ENCODE measurements around the gene SOWAHA. TPM values are rescaled to one million over a fixed set of nuclear protein-coding genes. Genes with fewer than 3 reads are reported as not detected.

The SOWAHA gene
- total RNA-seq, 1 experiment from 2014 or later = not detected

GRCh38 chr5:132813599-132814502 lies 749 bp downstream of the SOWAHA start:
- POLR2A ChIA-PET (ENCODE audit: unreplicated experiment) = interaction anchor here (0.6 kb wide), 1 partner anchor 33 kb away, joined by 11 read pairs; no protein-coding TSS in a partner anchor
- CTCF ChIA-PET = no interaction called here
- Histone ChIP-seq H3K9me2 (ENCODE audit: insufficient read depth) (no peaks in the 10 kb centered on the region), H3K27me3 (ENCODE audit: insufficient read depth, low read depth) (no peaks in the 10 kb centered on the region), H3F3A (ENCODE audit: insufficient read depth, low read depth) (peaks cover 14% of the 10 kb centered on the region; the same call in 1 of the 2 replicates), H3K4me2 (no peak overlapping the region), H3K9me3 (ENCODE audit: insufficient read depth, low read depth) (no peaks in the 10 kb centered on the region), H3K79me2 (ENCODE audit: low read depth) (no peaks in the 10 kb centered on the region), H3K36me3 (ENCODE audit: low read depth) (no peaks in the 10 kb centered on the region), H3K4me1 (replicated peaks; ENCODE audit: insufficient read depth) (peaks cover 21% of the 10 kb centered on the region), H4K20me1 (ENCODE audit: insufficient read depth) (no peaks in the 10 kb centered on the region), H2AFZ (no peak overlapping the region), H3K4me3 (no peak overlapping the region), H3K27ac (no peak overlapping the region)
- BruUV-seq (replicated peaks) = no TSS peak
- no peak for DNase-seq
- intact Hi-C loops (cut with micrococcal nuclease; ENCODE audit: unreplicated experiment) = loop anchor here (2.0 kb wide), 1 partner anchor 429 kb away; no protein-coding TSS in a partner anchor
- no peak for TF ChIP-seq EZH2 (IDR thresholded peaks at IDR 0.05; ENCODE audit: low read depth)

- Histone ChIP-seq H3K9me3 (ENCODE audit: insufficient read depth, low read depth) (no peaks in the 10 kb centered on the region), H3K4me3 (no peak overlapping the region), H4K20me1 (ENCODE audit: insufficient read depth) (no peaks in the 10 kb centered on the region), H3K27ac (no peak overlapping the region), H3K4me2 (no peak overlapping the region), H3K79me2 (ENCODE audit: low read depth) (no peaks in the 10 kb centered on the region), H3K36me3 (ENCODE audit: low read depth) (no peaks in the 10 kb centered on the region), H3F3A (ENCODE audit: insufficient read depth, low read depth) (peaks cover 14% of the 10 kb centered on the region; the same call in 1 of the 2 replicates), H3K27me3 (ENCODE audit: insufficient read depth, low read depth) (no peaks in the 10 kb centered on the region), H3K9me2 (ENCODE audit: insufficient read depth) (no peaks in the 10 kb centered on the region), H3K4me1 (replicated peaks; ENCODE audit: insufficient read depth) (peaks cover 21% of the 10 kb centered on the region), H2AFZ (no peak overlapping the region)
- ChIA-PET CTCF (no interaction called here), POLR2A (ENCODE audit: unreplicated experiment) (interaction anchor here (0.7 kb wide), 2 partner anchors 17 to 81 kb away, joined by 5 to 14 read pairs; no protein-coding TSS in a partner anchor)
- no TSS peak for BruUV-seq (replicated peaks)
- intact Hi-C loops (cut with micrococcal nuclease; ENCODE audit: unreplicated experiment) = no loop called here
- DNase-seq = no peak
- TF ChIP-seq CTCF (conservative IDR thresholded peaks at IDR 0.05) = no peak
- no peak for TF ChIP-seq EZH2 (IDR thresholded peaks at IDR 0.05; ENCODE audit: low read depth)
These were observed 1.6 kb downstream of the SOWAHA start for GRCh38 chr5:132814503-132815294.

GRCh38 chr5:132815454-132815853 lies 2.4 kb downstream of the SOWAHA start:
- no peak for DNase-seq
- peaks cover 21% of the 10 kb centered on the region for H3K4me1 ChIP-seq (replicated peaks; ENCODE audit: insufficient read depth)
- no peak overlapping the region for H3K4me3 ChIP-seq
- no peaks in the 10 kb centered on the region for H3K79me2 ChIP-seq (ENCODE audit: low read depth)
- intact Hi-C loops (cut with micrococcal nuclease; ENCODE audit: unreplicated experiment) = no loop called here
- no peak overlapping the region for H2AFZ ChIP-seq
- H3K9me2 ChIP-seq (ENCODE audit: insufficient read depth) = no peaks in the 10 kb centered on the region
- H3K4me2 ChIP-seq = no peak overlapping the region; the same call in 1 of the 2 replicates
- BruUV-seq (replicated peaks) = no TSS peak
- H3K27ac ChIP-seq = no peak overlapping the region
- H3K36me3 ChIP-seq (ENCODE audit: low read depth) = no peaks in the 10 kb centered on the region
- H3K27me3 ChIP-seq (ENCODE audit: insufficient read depth, low read depth) = no peaks in the 10 kb centered on the region
- TF ChIP-seq EZH2 (IDR thresholded peaks at IDR 0.05; ENCODE audit: low read depth) = no peak
- TF ChIP-seq CTCF (conservative IDR thresholded peaks at IDR 0.05) = no peak
- POLR2A ChIA-PET (ENCODE audit: unreplicated experiment) = interaction anchor here (0.7 kb wide), 2 partner anchors 18 to 82 kb away, joined by 5 to 14 read pairs; no protein-coding TSS in a partner anchor
- H4K20me1 ChIP-seq (ENCODE audit: insufficient read depth) = no peaks in the 10 kb centered on the region
- H3F3A ChIP-seq (ENCODE audit: insufficient read depth, low read depth) = peaks cover 14% of the 10 kb centered on the region; the same call in 1 of the 2 replicates
- CTCF ChIA-PET = no interaction called here
- H3K9me3 ChIP-seq (ENCODE audit: insufficient read depth, low read depth) = no peaks in the 10 kb centered on the region

Data from PC-9 (cell line).